ENCODE data around the gene ADCK1. TPM values are rescaled to one million over a fixed set of nuclear protein-coding genes. Genes with fewer than 3 reads are reported as not detected.

ADCK1 gene
- total RNA-seq, 1 experiment from 2014 or later, result 8.8 TPM

- TF ChIP-seq CTCF (IDR thresholded peaks at IDR 0.05; ENCODE audit: insufficient read depth in 1 of 2, low read depth in 1 of 2, low read length in 1 of 2, severe bottlenecking in 1 of 2, unreplicated experiment in 1 of 2), result no peak
- Mint-ChIP-seq H3K27me3 (ENCODE audit: insufficient read depth, unreplicated experiment) (no peaks in the 10 kb centered on the region), H3K9me3 (ENCODE audit: unreplicated experiment) (no peaks in the 10 kb centered on the region), H3K27ac (ENCODE audit: unreplicated experiment) (no peak overlapping the region), H3K4me3 (ENCODE audit: unreplicated experiment) (no peak overlapping the region), H3K4me1 (ENCODE audit: low read depth, unreplicated experiment) (no peaks in the 10 kb centered on the region), H3K36me3 (ENCODE audit: insufficient read depth, unreplicated experiment) (no peaks in the 10 kb centered on the region)
- CTCF ChIA-PET, result no interaction called here
- DNase-seq, result no peak
- no TSS peak for BruUV-seq (replicated peaks)
- intact Hi-C loops (cut with micrococcal nuclease; ENCODE audit: unreplicated experiment), result no loop called here
- no peaks in the 10 kb centered on the region for H3K27me3 ChIP-seq (replicated peaks; ENCODE audit: control insufficient read depth, insufficient read depth, low read length)
- no peaks in the 10 kb centered on the region for H3K36me3 ChIP-seq (ENCODE audit: control insufficient read depth, insufficient read depth, low read length)
- POLR2A ChIA-PET, result no interaction called here
- H3K4me1 ChIP-seq, result no peaks in the 10 kb centered on the region
- H3K4me3 ChIP-seq (ENCODE audit: low read depth, low read length), result no peak overlapping the region
- H3K9me3 ChIP-seq, result no peaks in the 10 kb centered on the region
Observed at GRCh38 chr14:77838831-77839511, 39.1 kb downstream of the ADCK1 start.

- Mint-ChIP-seq H3K27me3 (ENCODE audit: insufficient read depth, unreplicated experiment) (no peaks in the 10 kb centered on the region), H3K4me1 (ENCODE audit: low read depth, unreplicated experiment) (no peaks in the 10 kb centered on the region), H3K27ac (ENCODE audit: unreplicated experiment) (no peak overlapping the region), H3K4me3 (ENCODE audit: unreplicated experiment) (no peak overlapping the region), H3K36me3 (ENCODE audit: insufficient read depth, unreplicated experiment) (peaks cover 4% of the 10 kb centered on the region), H3K9me3 (ENCODE audit: unreplicated experiment) (no peaks in the 10 kb centered on the region)
- no TSS peak for BruUV-seq (replicated peaks)
- POLR2A ChIA-PET, result no interaction called here
- no peaks in the 10 kb centered on the region for H3K9me3 ChIP-seq
- no peak overlapping the region for H3K4me3 ChIP-seq (ENCODE audit: low read depth, low read length)
- no peaks in the 10 kb centered on the region for H3K27me3 ChIP-seq (replicated peaks; ENCODE audit: control insufficient read depth, insufficient read depth, low read length)
- H3K36me3 ChIP-seq (ENCODE audit: control insufficient read depth, insufficient read depth, low read length), result no peaks in the 10 kb centered on the region
- intact Hi-C loops (cut with micrococcal nuclease; ENCODE audit: unreplicated experiment), result no loop called here
- no peak for TF ChIP-seq CTCF (IDR thresholded peaks at IDR 0.05; ENCODE audit: insufficient read depth in 1 of 2, low read depth in 1 of 2, low read length in 1 of 2, severe bottlenecking in 1 of 2, unreplicated experiment in 1 of 2)
- DNase-seq, result no peak
- CTCF ChIA-PET, result no interaction called here
- H3K4me1 ChIP-seq, result no peaks in the 10 kb centered on the region
Observed at GRCh38 chr14:77843195-77843594, 43.3 kb downstream of the ADCK1 start.

- BruUV-seq (replicated peaks), result no TSS peak
- no peak for DNase-seq
- Mint-ChIP-seq H3K9me3 (ENCODE audit: unreplicated experiment) (no peaks in the 10 kb centered on the region), H3K27me3 (ENCODE audit: insufficient read depth, unreplicated experiment) (no peaks in the 10 kb centered on the region), H3K36me3 (ENCODE audit: insufficient read depth, unreplicated experiment) (peaks cover 4% of the 10 kb centered on the region), H3K27ac (ENCODE audit: unreplicated experiment) (no peak overlapping the region), H3K4me1 (ENCODE audit: low read depth, unreplicated experiment) (no peaks in the 10 kb centered on the region), H3K4me3 (ENCODE audit: unreplicated experiment) (no peak overlapping the region)
- no peak for TF ChIP-seq CTCF (IDR thresholded peaks at IDR 0.05; ENCODE audit: insufficient read depth in 1 of 2, low read depth in 1 of 2, low read length in 1 of 2, severe bottlenecking in 1 of 2, unreplicated experiment in 1 of 2)
- Histone ChIP-seq H3K9me3 (no peaks in the 10 kb centered on the region), H3K4me1 (no peaks in the 10 kb centered on the region), H3K4me3 (ENCODE audit: low read depth, low read length) (no peak overlapping the region), H3K36me3 (ENCODE audit: control insufficient read depth, insufficient read depth, low read length) (no peaks in the 10 kb centered on the region), H3K27me3 (replicated peaks; ENCODE audit: control insufficient read depth, insufficient read depth, low read length) (no peaks in the 10 kb centered on the region)
- intact Hi-C loops (cut with micrococcal nuclease; ENCODE audit: unreplicated experiment), result no loop called here
- POLR2A ChIA-PET, result no interaction called here
- CTCF ChIA-PET, result no interaction called here
Observed at GRCh38 chr14:77843651-77844050, 43.7 kb downstream of the ADCK1 start.
